GM18861 (cell line): ENCODE measurements around the gene PLEKHO2.
"Not testable (repeated sequence)": the region's sequence is repeated elsewhere in the genome, so short reads cannot be mapped to it uniquely, and the experiment has no call there.

Experiments used
- ATAC-seq: cut with Tn5 transposase; IDR thresholded peaks from one replicate; pipeline ENCODE4 v1.9.1; 2021; ENCODE audit not compliant: unreplicated experiment

Gene PLEKHO2, protein sequence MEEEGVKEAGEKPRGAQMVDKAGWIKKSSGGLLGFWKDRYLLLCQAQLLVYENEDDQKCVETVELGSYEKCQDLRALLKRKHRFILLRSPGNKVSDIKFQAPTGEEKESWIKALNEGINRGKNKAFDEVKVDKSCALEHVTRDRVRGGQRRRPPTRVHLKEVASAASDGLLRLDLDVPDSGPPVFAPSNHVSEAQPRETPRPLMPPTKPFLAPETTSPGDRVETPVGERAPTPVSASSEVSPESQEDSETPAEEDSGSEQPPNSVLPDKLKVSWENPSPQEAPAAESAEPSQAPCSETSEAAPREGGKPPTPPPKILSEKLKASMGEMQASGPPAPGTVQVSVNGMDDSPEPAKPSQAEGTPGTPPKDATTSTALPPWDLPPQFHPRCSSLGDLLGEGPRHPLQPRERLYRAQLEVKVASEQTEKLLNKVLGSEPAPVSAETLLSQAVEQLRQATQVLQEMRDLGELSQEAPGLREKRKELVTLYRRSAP

DNA sequence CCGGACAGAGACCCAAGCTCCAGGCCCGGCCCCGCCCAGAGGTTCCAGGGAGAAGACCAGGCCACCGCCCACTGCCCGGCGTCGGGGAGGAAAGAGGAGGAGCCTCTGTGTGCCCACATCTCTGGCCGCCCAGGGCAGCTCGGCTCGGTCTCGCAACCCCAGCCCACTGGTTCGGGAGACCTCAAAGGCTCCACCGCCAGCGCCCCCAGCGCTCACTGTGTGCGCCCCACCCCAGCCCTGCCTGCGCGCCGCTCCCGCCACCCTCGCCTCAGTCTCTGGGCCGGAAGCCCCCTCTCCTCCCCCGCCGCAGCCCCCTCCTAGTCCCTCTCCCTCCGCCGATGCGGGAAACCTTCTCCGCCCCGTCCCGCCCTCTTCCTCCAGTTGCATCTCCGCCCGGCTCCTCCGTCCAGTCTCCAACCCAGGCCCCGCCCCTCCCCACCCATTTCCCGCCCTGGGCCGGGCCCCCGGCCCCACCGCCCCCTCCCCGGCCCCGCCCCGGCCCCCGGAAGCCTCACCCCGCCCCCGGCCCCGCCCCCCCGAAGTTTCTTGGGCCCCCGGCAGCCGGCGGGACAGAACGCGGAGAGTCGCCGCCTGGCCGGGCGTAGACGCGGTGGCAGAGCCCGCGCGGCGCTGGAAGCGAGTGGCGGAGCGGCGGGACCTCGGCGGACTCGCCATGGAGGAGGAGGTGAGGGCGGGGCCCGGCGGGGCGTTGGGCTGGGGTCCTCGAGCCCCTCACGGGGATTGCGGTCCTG lies at the start of gene PLEKHO2:
Gene PLEKHO2, plus strand, starts transcription at position 572 of the 752 bp plus-strand sequence. Its CDS starts 102 bp downstream, at position 674.
- peak; percentile 41 for ATAC-seq

DNA sequence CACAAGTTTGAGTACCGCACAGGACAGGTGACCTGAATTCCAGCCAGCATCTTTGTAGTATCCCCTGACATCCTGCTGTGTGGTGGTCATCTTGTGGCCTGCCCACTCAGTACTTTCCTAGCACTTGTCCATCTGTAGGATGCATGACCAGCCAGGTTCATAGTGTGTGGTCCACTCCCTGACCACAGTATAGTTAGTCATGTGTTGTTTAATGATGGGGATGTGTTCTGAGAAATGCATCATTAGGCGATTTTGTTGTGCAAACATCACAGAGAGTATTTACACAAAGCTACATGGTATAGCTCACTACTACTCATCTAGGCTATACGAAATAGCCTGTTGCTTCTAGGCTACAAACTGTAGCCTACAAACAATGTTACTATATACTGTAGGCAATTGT lies 49.4 kb upstream of the PLEKHO2 start:
- no peak for ATAC-seq

DNA sequence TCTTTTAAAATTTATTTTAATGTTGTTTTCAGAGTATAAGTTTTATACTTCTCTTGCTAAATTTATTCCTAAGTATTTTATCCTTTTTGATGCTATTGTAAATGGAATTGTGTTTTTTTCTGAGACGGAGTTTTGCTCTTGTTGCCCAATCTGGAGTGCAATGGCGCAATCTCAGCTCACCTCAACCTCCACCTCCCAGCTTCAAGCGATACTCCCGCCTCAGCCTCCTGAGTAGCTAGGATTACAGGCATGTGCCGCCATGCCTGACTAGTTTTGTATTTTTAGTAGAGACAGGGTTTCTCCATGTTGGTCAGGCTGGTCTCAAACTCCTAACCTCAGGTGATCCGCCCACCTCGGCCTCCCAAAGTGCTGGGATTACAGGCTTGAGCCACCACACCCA lies 46.4 kb upstream of the PLEKHO2 start:
- not testable (repeated sequence) for ATAC-seq

DNA sequence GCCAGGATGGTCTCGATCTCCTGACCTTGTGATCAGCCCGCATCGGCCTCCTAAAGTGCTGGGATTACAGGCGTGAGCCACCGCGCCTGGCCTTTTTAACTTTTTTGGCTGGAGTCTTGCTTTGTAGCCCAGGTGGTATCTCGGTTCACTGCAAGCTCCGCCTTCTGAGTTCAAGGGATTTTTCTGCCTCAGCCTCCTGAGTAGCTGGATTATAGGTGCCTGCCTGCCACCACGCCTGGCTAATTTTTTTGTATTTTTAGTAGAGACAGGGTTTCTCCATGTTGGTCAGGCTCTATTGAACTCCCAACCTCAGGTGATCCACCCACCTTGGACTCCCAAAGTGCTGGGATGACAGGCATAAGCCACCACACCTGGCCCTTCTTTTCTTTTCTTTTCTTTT lies 45.8 kb upstream of the PLEKHO2 start:
- not testable (repeated sequence) for ATAC-seq

DNA sequence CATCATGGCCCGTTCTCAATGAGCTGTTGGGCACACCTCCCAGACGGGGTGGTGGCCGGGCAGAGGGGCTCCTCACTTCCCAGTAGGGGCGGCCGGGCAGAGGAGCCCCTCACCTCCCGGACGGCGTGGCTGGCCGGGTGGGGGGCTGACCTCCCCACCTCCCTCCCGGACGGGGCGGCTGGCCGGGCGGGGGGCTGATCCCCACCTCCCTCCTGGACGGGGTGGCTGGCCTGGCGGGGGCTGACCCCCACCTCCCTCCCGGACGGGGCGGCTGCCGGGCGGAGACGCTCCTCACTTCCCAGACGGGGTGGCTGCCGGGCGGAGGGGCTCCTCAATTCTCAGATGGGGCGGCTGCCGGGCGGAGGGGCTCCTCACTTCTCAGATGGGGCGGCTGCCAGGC lies 42.8 kb upstream of the PLEKHO2 start:
- ATAC-seq: not testable (repeated sequence)

DNA sequence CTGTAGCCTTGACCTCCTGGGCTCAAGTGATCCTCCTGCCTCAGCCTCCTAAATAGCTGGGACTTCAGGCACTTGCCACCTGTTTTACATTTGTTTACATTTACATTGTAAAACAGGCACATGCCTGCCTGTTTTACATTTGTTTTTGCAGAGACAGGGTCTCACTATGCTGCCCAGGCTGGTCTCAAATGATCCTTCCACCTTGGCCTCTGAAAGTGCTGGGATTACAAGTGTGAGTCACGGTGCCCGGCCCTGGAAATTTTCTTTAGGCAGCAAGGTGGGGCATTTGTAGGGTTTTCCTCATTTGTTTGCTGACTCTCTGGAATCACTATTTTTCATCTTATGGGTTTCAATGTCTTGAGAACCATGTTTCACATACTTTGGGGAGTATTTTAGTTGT lies 41.2 kb upstream of the PLEKHO2 start:
- ATAC-seq: no peak

DNA sequence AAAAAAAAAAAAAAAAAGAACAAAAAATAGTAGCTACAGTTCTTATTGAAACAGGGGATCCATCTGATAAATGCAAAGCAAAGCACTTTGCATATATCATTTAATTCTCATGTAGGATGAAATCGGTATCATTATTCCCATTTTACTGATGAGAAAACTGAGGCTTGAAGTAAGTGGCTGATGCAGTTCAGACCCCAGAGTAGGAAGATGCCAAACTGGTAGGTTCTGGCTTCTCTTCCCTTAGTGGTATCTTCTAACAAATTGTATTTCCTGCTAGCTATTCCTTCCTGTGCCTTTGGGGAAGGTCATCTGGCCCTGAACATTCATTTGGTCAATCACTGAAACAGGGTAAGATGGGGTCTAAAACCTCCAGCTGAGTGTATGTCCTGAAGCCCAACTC lies 38.2 kb upstream of the PLEKHO2 start:
- no peak for ATAC-seq

DNA sequence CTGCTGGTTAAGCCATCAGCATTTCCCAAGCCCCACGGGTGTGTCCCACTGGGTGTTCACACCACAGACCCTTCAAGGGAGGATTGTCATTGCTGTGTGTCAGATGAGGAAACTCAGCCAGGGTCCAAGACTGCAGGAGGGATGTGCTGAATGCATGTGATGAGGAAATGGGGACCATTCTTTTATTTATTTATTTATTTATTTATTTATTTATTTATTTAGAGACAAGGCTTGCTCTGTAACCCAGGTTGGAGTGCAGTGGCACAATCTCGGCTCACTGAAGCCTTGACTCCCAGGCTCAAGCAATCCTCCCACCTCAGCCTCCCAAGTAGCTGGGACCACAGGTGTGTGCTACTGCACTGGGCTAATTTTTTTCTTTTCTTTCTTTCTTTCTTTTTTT lies 37.1 kb upstream of the PLEKHO2 start:
- no peak for ATAC-seq

DNA sequence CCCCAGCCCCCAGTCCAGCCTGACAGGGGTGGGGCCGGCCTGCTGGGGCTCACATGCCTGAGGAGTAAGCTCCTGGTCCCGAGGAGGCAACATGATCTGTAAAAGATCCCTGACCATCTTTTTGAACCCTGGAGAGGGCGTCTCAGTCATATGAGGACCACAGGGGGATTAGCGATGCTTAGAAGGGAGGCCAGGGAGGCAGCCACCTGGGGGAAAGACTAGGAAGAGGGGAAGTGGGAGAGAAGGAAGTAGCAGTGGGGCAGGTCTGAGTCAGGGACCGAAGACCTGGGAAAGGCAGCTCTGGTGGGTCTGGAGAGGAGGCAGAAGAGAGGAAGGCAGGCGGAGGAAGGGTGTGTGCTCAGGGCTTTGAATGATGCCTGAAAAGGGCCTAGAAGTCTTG lies 35.2 kb upstream of the PLEKHO2 start:
- ATAC-seq: no peak

DNA sequence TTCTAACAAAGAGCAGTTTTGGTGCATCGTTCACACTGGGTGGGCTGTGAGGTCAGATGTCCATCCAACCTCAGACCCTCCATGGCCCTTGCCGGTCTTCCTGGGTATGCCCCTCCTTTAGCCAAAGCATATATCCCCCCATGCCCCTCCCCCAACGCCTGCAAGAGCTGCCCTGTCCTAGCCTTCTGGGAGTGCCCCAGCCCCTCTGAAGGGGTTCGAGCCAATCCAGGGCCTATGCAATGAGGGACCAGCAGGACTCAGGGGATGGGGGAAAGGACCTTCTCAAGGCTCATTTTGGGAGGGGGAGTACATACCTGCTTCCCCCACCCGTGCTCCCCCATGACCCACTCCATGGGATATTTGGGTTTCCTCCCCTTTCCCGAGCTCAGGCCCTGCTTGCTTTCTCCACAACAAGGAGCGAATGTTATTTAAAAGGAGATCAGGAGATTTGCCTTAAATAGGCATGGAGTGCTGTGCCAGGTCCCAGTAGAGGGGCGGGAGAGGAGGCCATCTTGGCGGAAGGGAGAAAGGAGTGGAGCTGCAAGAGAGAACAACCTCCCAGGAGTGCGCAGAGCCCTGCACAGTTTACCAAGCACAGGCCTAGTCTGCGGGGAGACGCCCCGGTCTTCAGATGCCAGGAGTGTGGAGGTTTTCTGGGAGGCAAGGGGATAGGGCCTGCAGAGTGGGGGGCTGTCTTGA lies 34.5 kb upstream of the PLEKHO2 start:
- no peak for ATAC-seq

DNA sequence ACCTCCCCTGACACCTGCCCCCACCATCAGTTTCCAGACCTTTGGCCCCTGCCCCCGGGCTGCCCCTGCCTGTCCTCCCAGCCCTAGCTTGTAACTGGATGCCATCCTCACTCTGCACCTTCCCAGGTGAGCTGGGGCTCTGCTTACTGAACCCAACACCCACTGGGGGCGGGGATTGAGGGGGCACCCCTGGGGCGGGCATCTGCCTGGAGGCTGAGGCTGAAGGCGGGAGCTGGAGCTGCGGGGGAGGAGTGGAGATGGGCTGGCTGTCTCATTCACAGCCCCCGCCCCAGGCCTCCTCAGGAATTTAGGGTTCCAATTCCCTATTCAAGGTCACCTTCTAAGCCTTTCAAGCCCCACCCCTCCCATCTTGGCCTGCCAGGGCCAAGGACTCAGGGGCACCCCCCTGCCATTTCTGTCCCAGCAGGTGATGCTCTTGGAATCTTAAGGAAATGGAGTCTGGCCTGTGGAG lies 33.9 kb upstream of the PLEKHO2 start:
- ATAC-seq: no peak

DNA sequence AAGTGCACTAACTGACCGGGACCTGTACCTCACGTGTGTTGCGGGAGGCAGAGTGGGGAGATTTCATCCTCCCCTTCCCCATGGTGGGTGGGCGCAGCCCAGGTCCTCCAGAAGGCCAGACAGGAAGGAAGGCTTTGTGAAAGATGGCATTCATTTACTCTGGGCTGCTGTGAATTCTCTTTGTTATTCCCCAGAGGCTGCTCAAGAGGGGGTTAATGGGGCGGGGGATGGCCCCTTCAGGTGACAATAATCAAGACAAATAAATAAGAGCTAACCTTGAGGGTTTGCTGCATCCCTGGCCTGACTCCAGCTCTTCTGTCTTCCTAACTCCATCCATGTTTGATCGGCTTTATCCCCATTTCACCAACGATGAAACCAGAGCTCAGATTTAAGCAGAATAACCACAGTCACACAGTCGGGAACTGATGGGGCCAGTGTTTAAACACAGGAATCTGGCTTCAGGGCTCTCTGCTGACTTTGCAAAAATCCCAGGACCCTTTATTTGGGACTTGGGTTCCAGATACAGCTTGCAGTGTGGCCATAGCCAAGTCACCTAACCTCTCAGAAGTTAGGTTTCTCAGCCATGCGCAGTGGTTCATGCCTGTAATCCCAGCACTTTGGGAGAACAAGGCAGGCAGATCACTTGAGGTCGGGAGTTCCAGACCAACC lies 32.8 kb upstream of the PLEKHO2 start:
- no peak for ATAC-seq

DNA sequence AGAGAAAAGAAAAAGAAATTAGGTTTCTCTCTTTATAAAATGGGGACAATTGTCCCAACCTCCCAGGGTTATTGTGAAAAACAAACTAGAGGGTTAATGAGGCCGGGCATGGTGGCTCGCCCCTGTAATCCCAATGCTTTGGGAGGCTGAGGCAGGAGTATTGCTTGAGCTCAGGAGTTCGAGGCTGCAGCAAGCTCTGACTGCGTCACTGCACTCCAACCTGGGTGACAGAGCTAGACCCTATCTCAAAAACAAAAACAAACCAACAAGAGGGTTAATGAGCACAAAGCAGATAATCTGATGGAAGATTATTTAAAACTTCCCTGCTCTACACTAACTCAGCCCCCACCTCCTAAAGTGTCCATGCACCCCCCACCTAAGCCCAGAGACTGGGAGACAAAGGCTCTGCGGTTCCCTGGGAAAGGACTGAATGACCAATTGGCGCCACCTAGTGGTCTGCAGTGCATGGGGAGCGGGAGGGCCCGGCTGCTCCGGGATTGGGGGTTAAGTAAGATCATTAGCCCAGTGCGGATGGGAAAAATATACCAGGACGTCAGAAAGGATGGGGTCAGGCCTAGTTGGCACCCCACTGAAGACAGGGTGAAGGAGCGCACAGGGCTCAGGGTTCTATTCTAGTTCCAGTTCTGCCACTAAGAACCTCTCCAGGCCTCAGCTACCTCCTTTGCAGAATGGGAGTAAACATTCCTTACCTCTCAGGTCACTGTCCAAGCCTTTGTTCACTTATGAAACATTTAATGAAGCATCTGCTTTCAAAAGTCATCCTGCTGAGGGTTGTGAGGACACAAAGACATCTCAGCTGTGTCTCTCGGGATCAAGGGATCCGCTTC lies 31.8 kb upstream of the PLEKHO2 start:
- ATAC-seq: no peak

DNA sequence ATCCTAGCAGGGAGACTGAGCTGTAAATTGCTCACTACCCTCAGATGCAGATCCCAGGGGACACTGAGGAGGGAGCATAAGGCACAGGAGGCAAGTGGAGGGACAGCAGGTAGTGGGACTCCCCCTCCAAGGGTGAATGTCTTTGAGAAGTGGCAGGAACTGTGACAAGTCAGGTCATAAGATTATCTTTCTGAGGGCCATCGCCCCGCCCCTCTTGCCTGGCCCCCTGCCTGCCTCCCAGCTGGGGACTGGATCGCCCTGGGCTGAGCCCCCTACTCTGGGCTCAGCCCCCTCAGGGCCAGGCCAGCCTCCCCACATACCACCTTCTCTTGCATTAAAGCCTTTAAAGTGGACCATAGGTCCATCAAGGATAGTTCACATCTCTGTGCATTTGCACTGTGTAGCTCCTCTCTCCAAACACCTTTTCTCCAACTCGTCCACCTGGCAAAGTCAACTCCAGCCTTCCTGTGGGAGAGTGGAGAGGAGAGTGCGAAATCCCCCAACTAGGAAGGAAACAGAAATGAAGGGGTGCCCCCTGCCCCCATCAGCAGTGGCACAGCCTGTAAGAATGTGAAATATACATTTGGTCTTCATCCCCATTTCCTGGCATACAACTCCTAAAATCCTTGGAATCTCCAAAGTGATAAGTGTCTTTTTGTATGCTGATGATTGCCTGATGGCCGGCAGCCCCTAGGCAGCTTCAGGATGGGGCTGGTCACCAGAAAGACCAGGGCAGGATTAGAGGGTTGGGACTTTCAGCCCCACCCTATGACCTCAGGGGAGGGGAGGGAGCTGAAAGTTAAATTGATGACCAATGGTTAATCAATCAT lies 31.0 kb upstream of the PLEKHO2 start:
- ATAC-seq: no peak

DNA sequence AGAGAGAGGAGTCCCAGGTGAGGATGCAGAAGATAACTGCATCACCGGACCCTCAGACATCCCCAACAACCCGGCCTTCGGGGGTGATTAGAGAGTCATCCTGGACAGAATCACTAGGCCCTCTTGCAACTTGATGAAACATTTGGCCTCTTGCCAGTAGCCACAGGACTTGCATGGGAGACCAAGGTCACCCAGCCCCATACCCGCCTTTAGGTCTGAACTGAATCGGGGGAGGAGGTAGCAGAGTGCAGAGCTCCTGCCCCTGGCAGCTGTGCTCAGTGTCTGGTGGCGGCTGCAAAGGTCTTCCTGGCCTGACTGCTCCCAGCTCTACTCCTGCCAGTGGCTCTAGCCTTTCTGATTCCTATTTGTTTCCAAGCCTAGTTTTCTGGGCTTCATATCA lies 28.6 kb upstream of the PLEKHO2 start:
- ATAC-seq: peak; percentile 44

DNA sequence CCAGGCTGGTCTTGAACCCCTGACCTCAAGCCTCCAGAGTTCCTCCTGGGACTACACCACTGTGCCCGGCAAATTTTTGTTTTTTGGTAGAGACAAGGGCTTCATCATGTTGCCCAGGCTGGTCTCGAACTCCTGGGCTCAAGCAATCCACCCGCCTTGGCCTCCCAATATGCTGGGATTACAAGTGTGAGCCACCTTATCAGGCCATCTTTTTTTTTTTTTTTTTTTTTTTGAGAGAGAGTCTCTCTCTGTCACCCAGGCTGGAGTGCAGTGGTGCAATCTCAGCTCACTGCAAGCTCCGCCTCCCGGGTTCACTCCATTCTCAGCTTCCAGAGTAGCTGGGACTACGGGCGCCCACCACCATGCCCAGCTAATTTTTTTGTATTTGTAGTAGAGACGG lies 27.4 kb upstream of the PLEKHO2 start:
- not testable (repeated sequence) for ATAC-seq

DNA sequence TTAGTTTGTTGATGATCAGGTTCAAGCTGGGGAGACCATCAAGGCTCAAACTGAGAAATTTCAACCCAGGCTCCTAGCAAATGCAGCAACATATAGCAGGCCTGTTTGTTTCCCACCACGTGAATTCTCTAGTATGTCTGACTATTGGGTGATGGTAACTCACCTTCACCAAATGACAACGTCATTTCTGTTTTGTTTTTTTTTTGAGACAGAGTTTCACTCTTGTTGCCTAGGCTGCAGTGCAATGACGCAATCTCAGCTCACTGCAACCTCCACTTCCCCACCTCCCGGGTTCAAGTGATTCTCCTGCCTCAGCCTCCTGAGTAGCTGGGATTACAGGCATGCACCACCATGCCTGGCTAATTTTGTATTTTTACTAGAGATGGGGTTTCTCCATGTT lies 26.8 kb upstream of the PLEKHO2 start:
- not testable (repeated sequence) for ATAC-seq

DNA sequence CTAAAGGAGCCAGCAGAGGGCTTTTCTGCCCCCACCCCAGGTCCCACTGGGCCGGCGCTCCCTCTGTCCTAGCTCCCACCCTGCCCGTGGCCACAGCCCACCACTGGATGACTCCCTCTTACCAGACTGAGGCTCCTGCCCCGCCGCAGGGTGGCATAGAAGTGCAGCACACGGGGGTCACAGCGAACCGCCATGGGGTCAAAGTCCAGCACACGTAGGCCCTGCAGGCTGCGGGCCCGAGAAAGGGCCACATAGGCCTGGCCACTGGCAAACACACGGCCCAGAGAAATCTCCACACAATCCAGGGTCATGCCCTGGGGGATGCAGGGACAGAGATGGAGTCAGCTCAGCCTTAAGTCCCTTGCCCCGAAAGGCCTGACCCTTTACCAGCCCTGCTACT lies 25.3 kb upstream of the PLEKHO2 start:
- no peak for ATAC-seq

DNA sequence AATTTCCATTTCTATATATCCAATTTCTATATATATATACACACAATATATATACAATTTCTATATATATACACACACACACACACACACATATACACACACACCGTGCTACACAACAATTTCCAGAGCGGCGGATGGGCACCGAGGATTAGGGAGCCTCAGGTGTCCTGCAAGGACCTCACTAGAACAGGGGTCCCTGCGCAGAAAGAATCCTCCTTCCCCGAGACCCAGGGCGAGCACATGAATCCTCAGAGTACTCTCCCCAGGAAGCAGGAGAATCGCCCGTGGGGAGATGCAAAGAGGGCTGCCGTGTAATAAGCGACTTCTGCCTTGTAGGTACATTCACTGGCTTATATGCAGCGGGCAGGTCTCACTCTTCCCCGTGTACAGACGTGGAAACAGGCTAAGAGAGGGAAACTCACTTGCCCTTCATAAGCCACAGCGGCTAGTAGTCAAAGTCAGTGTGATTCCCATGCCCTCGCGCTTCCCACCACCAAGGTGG lies 16.7 kb upstream of the PLEKHO2 start:
- ATAC-seq: peak; percentile 1
